ENCODE data around the gene GSG1L. TPM values are rescaled to one million over a fixed set of nuclear protein-coding genes. Genes with fewer than 3 reads are reported as not detected.

Gene GSG1L
- total and polyA plus RNA-seq, 9 of the 15 experiments (the other 6 are each of a cell fraction or from before 2014, with no cell fraction given), result not detected

DNA sequence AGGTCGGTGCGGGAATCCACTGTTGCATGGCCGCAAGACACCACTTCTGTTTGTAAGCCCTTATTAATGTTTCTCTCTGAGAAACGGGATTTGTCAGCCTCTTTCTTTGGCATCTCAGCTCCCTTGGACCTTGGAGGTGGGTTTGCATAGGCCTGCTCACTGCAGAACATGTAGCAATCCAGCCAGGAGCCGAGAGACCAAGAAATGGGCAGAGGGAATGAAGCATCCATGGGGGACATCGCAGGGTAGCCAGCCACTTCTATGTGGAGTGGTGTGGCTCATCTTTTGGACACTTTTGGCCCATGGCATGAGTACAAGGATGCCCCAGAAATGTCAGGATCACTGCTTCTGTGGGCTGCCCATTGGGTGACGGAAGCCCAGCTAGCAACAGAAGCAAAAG is 79.4 kb downstream of the GSG1L start:
- ATAC-seq (no peak), FAIRE-seq (no peak), DNase-seq (ENCODE audit: extremely low read depth in 1 of 4, low spot score in 3 of 4) (no peak)
- in situ Hi-C loops (cut with MboI), result no loop called here
- ChIA-PET CTCF (ENCODE audit: low intra/inter-chr PET ratio) (no interaction called here), POLR2A (interaction anchor here (0.5 to 0.7 kb wide), 2 partner anchors 113 to 212 kb away, joined by 3 read pairs; no protein-coding TSS in a partner anchor)
- Histone ChIP-seq H3K4me1 (replicated peaks in 1 of 2; ENCODE audit: control insufficient read depth in 2 of 2, insufficient read depth in 2 of 2, low read length in 2 of 2) (no peaks in the 10 kb centered on the region), H3K9ac (ENCODE audit: insufficient read depth in 1 of 2, low read depth in 2 of 2, low read length in 2 of 2) (no peak overlapping the region), H4K20me1 (replicated peaks; ENCODE audit: control insufficient read depth, insufficient read depth, low read length) (no peaks in the 10 kb centered on the region), H3K4me2 (ENCODE audit: insufficient read depth, low read length) (no peak overlapping the region), H3K27me3 (ENCODE audit: control insufficient read depth in 2 of 2, insufficient read depth in 2 of 2, low read length in 2 of 2) (peaks cover 11 to 26% of the 10 kb centered on the region in 2 experiments; a peak in 4 of 5 replicates), H3K9me3 (replicated peaks; ENCODE audit: control insufficient read depth, insufficient read depth, low read depth, low read length) (no peaks in the 10 kb centered on the region), H2AFZ (ENCODE audit: low read depth, low read length) (no peak overlapping the region), H3K9me1 (ENCODE audit: control insufficient read depth, insufficient read depth, low read length) (no peaks in the 10 kb centered on the region), H3K79me2 (ENCODE audit: control insufficient read depth, insufficient read depth, low read length) (no peaks in the 10 kb centered on the region), H3K27ac (ENCODE audit: extremely low read depth, low read depth, low read length) (no peak overlapping the region), H3K36me3 (ENCODE audit: control insufficient read depth, insufficient read depth, low read length) (no peaks in the 10 kb centered on the region), H3K4me3 (no peak overlapping the region)
- no peak for TF ChIP-seq RFX5 (IDR thresholded peaks at IDR 0.05; ENCODE audit: low read depth, low read length)
- TF ChIP-seq SMAD1 (IDR thresholded peaks at IDR 0.05; ENCODE audit: low read depth, low read length, partially characterized antibody), result no peak
- no peak for TF ChIP-seq GATAD2A (IDR thresholded peaks at IDR 0.05)
- TF ChIP-seq ZNF584 (CRISPR knock-in tag; IDR thresholded peaks at IDR 0.05; ENCODE audit: low read depth), result no peak
- no peak for TF ChIP-seq HNRNPK (IDR thresholded peaks at IDR 0.05; ENCODE audit: low read depth, low read length, poor library complexity, severe bottlenecking)
- TF ChIP-seq ZNF561 (CRISPR knock-in tag; conservative IDR thresholded peaks at IDR 0.05), result no peak
- intact Hi-C loops (cut with micrococcal nuclease), result no loop called here
- WGBS (ENCODE audit: insufficient coverage, low coverage, missing lambda C conversion rate), result 20% methylated on average over 7 of the region's 7 CpGs
- BruUV-seq (replicated peaks), result no TSS peak

DNA sequence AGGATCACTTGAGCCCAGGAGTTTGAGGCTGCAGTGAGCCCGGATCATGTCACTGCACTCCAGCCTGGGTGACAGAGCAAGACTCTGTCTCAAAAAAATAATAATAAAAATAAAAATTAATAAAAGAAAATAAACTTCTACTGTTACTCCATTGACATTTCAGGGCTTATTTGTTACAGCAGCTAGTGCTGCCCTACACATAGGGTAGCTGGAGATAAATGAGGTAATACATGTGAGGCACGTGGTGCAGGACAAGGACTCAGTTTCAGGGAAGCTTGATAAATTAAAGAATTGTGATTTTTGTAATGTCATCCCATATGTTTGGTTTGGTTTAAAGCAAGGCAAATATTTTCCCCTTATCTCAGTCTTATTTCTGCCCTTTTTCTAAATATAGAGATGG is 80.3 kb downstream of the GSG1L start:
- Histone ChIP-seq H3K79me2 (ENCODE audit: control insufficient read depth, insufficient read depth, low read length) (no peaks in the 10 kb centered on the region), H3K36me3 (ENCODE audit: control insufficient read depth, insufficient read depth, low read length) (no peaks in the 10 kb centered on the region), H3K9me1 (ENCODE audit: control insufficient read depth, insufficient read depth, low read length) (no peaks in the 10 kb centered on the region), H4K20me1 (replicated peaks; ENCODE audit: control insufficient read depth, insufficient read depth, low read length) (no peaks in the 10 kb centered on the region), H3K4me2 (ENCODE audit: insufficient read depth, low read length) (no peak overlapping the region), H3K4me3 (no peak overlapping the region), H2AFZ (ENCODE audit: low read depth, low read length) (no peak overlapping the region), H3K27me3 (ENCODE audit: control insufficient read depth in 2 of 2, insufficient read depth in 2 of 2, low read length in 2 of 2) (peaks cover 11 to 26% of the 10 kb centered on the region in 2 experiments; a peak in 4 of 5 replicates), H3K9ac (ENCODE audit: insufficient read depth in 1 of 2, low read depth in 2 of 2, low read length in 2 of 2) (no peak overlapping the region), H3K9me3 (replicated peaks; ENCODE audit: control insufficient read depth, insufficient read depth, low read depth, low read length) (no peaks in the 10 kb centered on the region), H3K27ac (ENCODE audit: extremely low read depth, low read depth, low read length) (no peak overlapping the region), H3K4me1 (replicated peaks in 1 of 2; ENCODE audit: control insufficient read depth in 2 of 2, insufficient read depth in 2 of 2, low read length in 2 of 2) (no peaks in the 10 kb centered on the region)
- BruUV-seq (replicated peaks), result no TSS peak
- no peak for DNase-seq (ENCODE audit: extremely low read depth in 1 of 4, low spot score in 3 of 4)
- WGBS (ENCODE audit: insufficient coverage, low coverage, missing lambda C conversion rate), result 4% methylated on average over 2 of the region's 2 CpGs
- TF ChIP-seq RBM22 (IDR thresholded peaks at IDR 0.05; ENCODE audit: low read depth, low read length, poor library complexity, severe bottlenecking) (no peak), ELF1 (tag; IDR thresholded peaks at IDR 0.05) (no peak), HOXB6 (CRISPR knock-in tag; IDR thresholded peaks at IDR 0.05; ENCODE audit: borderline replicate concordance) (no peak), NR4A1 (CRISPR knock-in tag; IDR thresholded peaks at IDR 0.05) (no peak), NR4A1 (tag; IDR thresholded peaks at IDR 0.05) (no peak), STAT5B (CRISPR knock-in tag; IDR thresholded peaks at IDR 0.05) (no peak)
- TF ChIP-seq, protein P1, sequence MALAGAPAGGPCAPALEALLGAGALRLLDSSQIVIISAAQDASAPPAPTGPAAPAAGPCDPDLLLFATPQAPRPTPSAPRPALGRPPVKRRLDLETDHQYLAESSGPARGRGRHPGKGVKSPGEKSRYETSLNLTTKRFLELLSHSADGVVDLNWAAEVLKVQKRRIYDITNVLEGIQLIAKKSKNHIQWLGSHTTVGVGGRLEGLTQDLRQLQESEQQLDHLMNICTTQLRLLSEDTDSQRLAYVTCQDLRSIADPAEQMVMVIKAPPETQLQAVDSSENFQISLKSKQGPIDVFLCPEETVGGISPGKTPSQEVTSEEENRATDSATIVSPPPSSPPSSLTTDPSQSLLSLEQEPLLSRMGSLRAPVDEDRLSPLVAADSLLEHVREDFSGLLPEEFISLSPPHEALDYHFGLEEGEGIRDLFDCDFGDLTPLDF (CRISPR knock-in tag; IDR thresholded peaks at IDR 0.05), result no peak
- TF ChIP-seq, protein P2, sequence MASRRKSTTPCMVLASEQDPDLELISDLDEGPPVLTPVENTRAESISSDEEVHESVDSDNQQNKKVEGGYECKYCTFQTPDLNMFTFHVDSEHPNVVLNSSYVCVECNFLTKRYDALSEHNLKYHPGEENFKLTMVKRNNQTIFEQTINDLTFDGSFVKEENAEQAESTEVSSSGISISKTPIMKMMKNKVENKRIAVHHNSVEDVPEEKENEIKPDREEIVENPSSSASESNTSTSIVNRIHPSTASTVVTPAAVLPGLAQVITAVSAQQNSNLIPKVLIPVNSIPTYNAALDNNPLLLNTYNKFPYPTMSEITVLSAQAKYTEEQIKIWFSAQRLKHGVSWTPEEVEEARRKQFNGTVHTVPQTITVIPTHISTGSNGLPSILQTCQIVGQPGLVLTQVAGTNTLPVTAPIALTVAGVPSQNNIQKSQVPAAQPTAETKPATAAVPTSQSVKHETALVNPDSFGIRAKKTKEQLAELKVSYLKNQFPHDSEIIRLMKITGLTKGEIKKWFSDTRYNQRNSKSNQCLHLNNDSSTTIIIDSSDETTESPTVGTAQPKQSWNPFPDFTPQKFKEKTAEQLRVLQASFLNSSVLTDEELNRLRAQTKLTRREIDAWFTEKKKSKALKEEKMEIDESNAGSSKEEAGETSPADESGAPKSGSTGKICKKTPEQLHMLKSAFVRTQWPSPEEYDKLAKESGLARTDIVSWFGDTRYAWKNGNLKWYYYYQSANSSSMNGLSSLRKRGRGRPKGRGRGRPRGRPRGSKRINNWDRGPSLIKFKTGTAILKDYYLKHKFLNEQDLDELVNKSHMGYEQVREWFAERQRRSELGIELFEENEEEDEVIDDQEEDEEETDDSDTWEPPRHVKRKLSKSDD (conservative IDR thresholded peaks at IDR 0.05; ENCODE audit: low read length), result no peak
- ChIA-PET POLR2A (no interaction called here), CTCF (ENCODE audit: low intra/inter-chr PET ratio) (no interaction called here)
- intact Hi-C loops (cut with micrococcal nuclease) (no loop called here), in situ Hi-C loops (cut with MboI) (no loop called here)
- FAIRE-seq, result no peak
- ATAC-seq, result no peak

Data from K562 (cell line).